ENCODE results near the gene PCNX1. TPM values are rescaled to one million over a fixed set of nuclear protein-coding genes. Genes with fewer than 3 reads are reported as not detected.

PCNX1 gene
- total and polyA plus RNA-seq, 9 of the 15 experiments (the other 6 are each of a cell fraction or from before 2014, with no cell fraction given) = 0.30 to 4.5 (median 2.3) TPM

GRCh38 chr14:70887737-70888499 lies 19.3 kb upstream of the PCNX1 start (continued):
- no peak for TF ChIP-seq REST (IDR thresholded peaks at IDR 0.05; ENCODE audit: borderline replicate concordance)
- no peak for TF ChIP-seq REST (CRISPR knock-in tag; IDR thresholded peaks at IDR 0.05; ENCODE audit: low read depth)
- no peak for TF ChIP-seq ZNF512 (tag; IDR thresholded peaks at IDR 0.05)
